ENCODE measurements around the gene ERO1A. TPM values are rescaled to one million over a fixed set of nuclear protein-coding genes. Genes with fewer than 3 reads are reported as not detected.

The ERO1A gene
- total and polyA plus RNA-seq, 4 donors, result 18.6 to 88.7 (median 51.9) TPM

- Histone ChIP-seq H3K9ac (ENCODE audit: insufficient read depth in 1 of 2, low read length in 2 of 2) (peak overlapping the region; percentile 88 to 97), H3K27me3 (ENCODE audit: control insufficient read depth in 3 of 3, insufficient read depth in 3 of 3, low read length in 2 of 3) (no peaks in the 10 kb centered on the region), H3K4me1 (ENCODE audit: control insufficient read depth in 5 of 5, insufficient read depth in 5 of 5, low read length in 5 of 5) (peaks cover 0 to 23% (median 6%) of the 10 kb centered on the region in 5 donors), H3K36me3 (ENCODE audit: control insufficient read depth in 4 of 4, insufficient read depth in 4 of 4, low read length in 4 of 4) (no peaks in the 10 kb centered on the region), H3K4me3 (peak overlapping the region; percentile 75), H3K9me3 (ENCODE audit: control insufficient read depth in 4 of 4, insufficient read depth in 3 of 4, low read length in 3 of 4) (no peaks in the 10 kb centered on the region), H3K27ac (ENCODE audit: low read depth in 1 of 2, low read length in 1 of 2) (peak overlapping the region; percentile 91 to 99)
- ATAC-seq (ENCODE audit: insufficient read depth, low FRiP score) (peak; percentile 28), DNase-seq (peak; percentile 55 to 70 (median 55))
- 0% methylated on average over 35 to 46 of the region's 46 CpGs for WGBS, 2 donors
- TF ChIP-seq CTCF (IDR thresholded peaks at IDR 0.05; ENCODE audit: control extremely low read depth, extremely low read depth), result no peak
These were observed 437 bp downstream of the ERO1A start for GRCh38 chr14:52694761-52695480.

DNA sequence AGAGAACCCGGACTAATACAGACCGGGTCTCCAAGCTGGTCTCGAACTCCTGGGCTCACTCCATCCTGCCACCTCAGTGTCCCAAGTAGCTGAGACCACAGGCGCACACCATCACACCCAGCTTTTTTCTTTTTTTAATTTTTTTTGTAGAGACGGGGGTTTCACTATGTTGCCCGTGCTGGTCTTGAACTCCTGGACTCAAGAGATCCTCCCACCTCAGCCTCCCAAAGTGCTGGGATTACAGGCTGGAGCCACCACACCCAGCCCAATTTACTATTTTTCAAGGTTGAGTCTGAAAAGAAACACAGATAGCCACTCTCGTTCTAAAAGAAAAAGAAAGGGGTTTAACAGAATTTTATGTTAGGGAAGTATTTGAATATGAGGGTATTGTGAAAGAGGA, 1.8 kb downstream of the ERO1A start:
- no peaks in the 10 kb centered on the region for H3K27me3 ChIP-seq (ENCODE audit: control insufficient read depth in 3 of 3, insufficient read depth in 3 of 3, low read length in 2 of 3)
- WGBS, 2 donors, result 85 to 91% methylated on average over 7 of the region's 7 CpGs
- peaks cover 0 to 23% (median 6%) of the 10 kb centered on the region in 5 donors for H3K4me1 ChIP-seq (ENCODE audit: control insufficient read depth in 5 of 5, insufficient read depth in 5 of 5, low read length in 5 of 5)
- DNase-seq (no peak), ATAC-seq (ENCODE audit: insufficient read depth, low FRiP score) (no peak)
- H3K9ac ChIP-seq (ENCODE audit: insufficient read depth in 1 of 2, low read length in 2 of 2), result no peak overlapping the region
- H3K27ac ChIP-seq (ENCODE audit: low read depth in 1 of 2, low read length in 1 of 2), result no peak overlapping the region
- H3K36me3 ChIP-seq (ENCODE audit: control insufficient read depth in 4 of 4, insufficient read depth in 4 of 4, low read length in 4 of 4), result no peaks in the 10 kb centered on the region
- TF ChIP-seq CTCF (IDR thresholded peaks at IDR 0.05; ENCODE audit: control extremely low read depth, extremely low read depth), result no peak
- H3K9me3 ChIP-seq (ENCODE audit: control insufficient read depth in 4 of 4, insufficient read depth in 3 of 4, low read length in 3 of 4), result no peaks in the 10 kb centered on the region
- H3K4me3 ChIP-seq, result no peak overlapping the region

DNA sequence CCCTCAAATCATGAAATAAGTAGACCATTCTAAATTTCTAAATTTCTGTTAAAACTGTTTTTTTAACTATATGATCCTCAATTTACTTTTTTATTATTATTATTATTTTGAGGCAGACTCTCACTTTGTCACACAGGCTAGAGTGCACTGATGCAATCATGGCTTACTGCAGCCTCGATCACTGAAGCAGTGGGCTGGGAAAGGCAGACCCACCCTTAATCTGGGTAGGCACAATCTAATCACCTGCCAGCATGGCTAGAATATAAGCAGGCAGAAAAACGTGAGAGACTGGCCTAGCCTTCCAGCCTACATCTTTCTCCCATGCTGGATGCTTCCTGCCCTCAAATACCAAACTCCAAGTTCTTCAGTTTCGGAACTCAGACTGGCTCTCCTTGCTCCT, 2.3 kb downstream of the ERO1A start:
- Histone ChIP-seq H3K9ac (ENCODE audit: insufficient read depth in 1 of 2, low read length in 2 of 2) (no peak overlapping the region), H3K4me1 (ENCODE audit: control insufficient read depth in 5 of 5, insufficient read depth in 5 of 5, low read length in 5 of 5) (peaks cover 0 to 23% (median 6%) of the 10 kb centered on the region in 5 donors), H3K36me3 (ENCODE audit: control insufficient read depth in 4 of 4, insufficient read depth in 4 of 4, low read length in 4 of 4) (no peaks in the 10 kb centered on the region), H3K9me3 (ENCODE audit: control insufficient read depth in 4 of 4, insufficient read depth in 3 of 4, low read length in 3 of 4) (no peaks in the 10 kb centered on the region), H3K4me3 (no peak overlapping the region), H3K27ac (ENCODE audit: low read depth in 1 of 2, low read length in 1 of 2) (no peak overlapping the region), H3K27me3 (ENCODE audit: control insufficient read depth in 3 of 3, insufficient read depth in 3 of 3, low read length in 2 of 3) (no peaks in the 10 kb centered on the region)
- 63 to 77% methylated on average over 3 of the region's 3 CpGs for WGBS, 2 donors
- DNase-seq, result no peak
- no peak for ATAC-seq (ENCODE audit: insufficient read depth, low FRiP score)
- no peak for TF ChIP-seq CTCF (IDR thresholded peaks at IDR 0.05; ENCODE audit: control extremely low read depth, extremely low read depth)
